ENCODE results near the gene WDFY3.

Gene WDFY3

GRCh38 chr4:84892950-84893349 lies 73.5 kb downstream of the WDFY3 start:
- Histone ChIP-seq H2AFZ (ENCODE audit: low read depth, low read length) (no peak overlapping the region), H3K27me3 (ENCODE audit: insufficient read depth, low read length) (no peaks in the 10 kb centered on the region), H3K4me3 (ENCODE audit: low read length) (no peak overlapping the region), H3K4me1 (ENCODE audit: insufficient read depth, low read length) (no peaks in the 10 kb centered on the region), H3K36me3 (ENCODE audit: insufficient read depth, low read length) (peaks cover 16% of the 10 kb centered on the region), H3K9me3 (ENCODE audit: low read length) (no peaks in the 10 kb centered on the region)

- Histone ChIP-seq H3K4me1 (ENCODE audit: insufficient read depth, low read length) (no peaks in the 10 kb centered on the region), H2AFZ (ENCODE audit: low read depth, low read length) (no peak overlapping the region), H3K4me3 (ENCODE audit: low read length) (no peak overlapping the region), H3K36me3 (ENCODE audit: insufficient read depth, low read length) (peaks cover 14% of the 10 kb centered on the region), H3K9me3 (ENCODE audit: low read length) (no peaks in the 10 kb centered on the region), H3K27me3 (ENCODE audit: insufficient read depth, low read length) (no peaks in the 10 kb centered on the region)
Observed at GRCh38 chr4:84887824-84888223, 78.7 kb downstream of the WDFY3 start.

DNA sequence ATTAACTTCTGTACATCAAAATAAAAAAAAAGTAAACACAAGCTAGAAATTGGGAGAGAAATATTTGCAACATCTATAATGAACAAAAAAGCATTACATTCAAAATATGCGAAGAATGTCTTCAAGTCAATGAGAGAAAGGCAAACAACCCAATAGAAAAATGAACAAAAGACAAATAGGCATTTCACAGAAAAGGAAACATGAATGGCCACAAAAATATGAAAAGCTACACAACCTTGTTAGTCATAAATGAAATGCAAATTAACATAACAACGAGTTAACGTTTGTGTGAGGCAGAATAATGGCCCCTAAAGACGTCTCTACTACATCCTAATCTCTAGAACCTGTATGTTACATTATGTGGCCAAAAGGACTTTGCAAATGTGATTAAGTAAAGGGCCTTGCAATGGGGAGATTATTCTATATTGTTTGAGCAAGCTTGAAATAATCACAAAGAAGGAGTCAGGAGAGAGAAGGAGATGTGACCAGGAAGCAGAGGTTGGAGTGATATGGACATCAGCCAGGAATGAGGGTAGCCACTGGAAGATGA lies 86.8 kb downstream of the WDFY3 start:
- H3K36me3 ChIP-seq (ENCODE audit: insufficient read depth, low read length) = peaks cover 7% of the 10 kb centered on the region
- no peak overlapping the region for H2AFZ ChIP-seq (ENCODE audit: low read depth, low read length)
- peaks cover 7% of the 10 kb centered on the region for H3K9me3 ChIP-seq (ENCODE audit: low read length)
- peaks cover 9% of the 10 kb centered on the region for H3K4me1 ChIP-seq (ENCODE audit: insufficient read depth, low read length)
- no peaks in the 10 kb centered on the region for H3K27me3 ChIP-seq (ENCODE audit: insufficient read depth, low read length)
- H3K4me3 ChIP-seq (ENCODE audit: low read length) = no peak overlapping the region

DNA sequence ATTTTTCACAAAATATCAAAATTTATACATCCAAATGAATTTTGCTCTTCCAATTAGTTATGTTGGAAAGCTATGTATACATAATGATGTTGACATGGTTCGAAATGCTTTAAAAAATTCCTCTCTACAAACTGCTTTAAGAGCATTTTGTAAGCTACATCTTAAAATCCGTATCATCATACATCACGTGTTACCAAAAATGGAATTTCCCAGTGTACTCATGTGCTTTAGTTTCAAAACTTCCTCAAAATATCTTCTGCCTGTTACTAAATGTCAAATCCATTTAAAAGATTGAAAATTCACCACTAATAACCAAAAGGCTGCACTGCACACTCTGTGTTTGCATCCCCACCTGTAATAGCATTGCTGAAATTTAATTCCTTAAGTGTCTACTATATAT lies 87.9 kb downstream of the WDFY3 start:
- Histone ChIP-seq H3K4me1 (ENCODE audit: insufficient read depth, low read length) (peaks cover 9% of the 10 kb centered on the region), H3K9me3 (ENCODE audit: low read length) (peaks cover 7% of the 10 kb centered on the region), H2AFZ (ENCODE audit: low read depth, low read length) (no peak overlapping the region), H3K4me3 (ENCODE audit: low read length) (no peak overlapping the region), H3K27me3 (ENCODE audit: insufficient read depth, low read length) (no peaks in the 10 kb centered on the region), H3K36me3 (ENCODE audit: insufficient read depth, low read length) (peaks cover 10% of the 10 kb centered on the region)

GRCh38 chr4:84878090-84878489 lies 88.4 kb downstream of the WDFY3 start:
- peaks cover 9% of the 10 kb centered on the region for H3K4me1 ChIP-seq (ENCODE audit: insufficient read depth, low read length)
- no peak overlapping the region for H3K4me3 ChIP-seq (ENCODE audit: low read length)
- peaks cover 7% of the 10 kb centered on the region for H3K9me3 ChIP-seq (ENCODE audit: low read length)

DNA sequence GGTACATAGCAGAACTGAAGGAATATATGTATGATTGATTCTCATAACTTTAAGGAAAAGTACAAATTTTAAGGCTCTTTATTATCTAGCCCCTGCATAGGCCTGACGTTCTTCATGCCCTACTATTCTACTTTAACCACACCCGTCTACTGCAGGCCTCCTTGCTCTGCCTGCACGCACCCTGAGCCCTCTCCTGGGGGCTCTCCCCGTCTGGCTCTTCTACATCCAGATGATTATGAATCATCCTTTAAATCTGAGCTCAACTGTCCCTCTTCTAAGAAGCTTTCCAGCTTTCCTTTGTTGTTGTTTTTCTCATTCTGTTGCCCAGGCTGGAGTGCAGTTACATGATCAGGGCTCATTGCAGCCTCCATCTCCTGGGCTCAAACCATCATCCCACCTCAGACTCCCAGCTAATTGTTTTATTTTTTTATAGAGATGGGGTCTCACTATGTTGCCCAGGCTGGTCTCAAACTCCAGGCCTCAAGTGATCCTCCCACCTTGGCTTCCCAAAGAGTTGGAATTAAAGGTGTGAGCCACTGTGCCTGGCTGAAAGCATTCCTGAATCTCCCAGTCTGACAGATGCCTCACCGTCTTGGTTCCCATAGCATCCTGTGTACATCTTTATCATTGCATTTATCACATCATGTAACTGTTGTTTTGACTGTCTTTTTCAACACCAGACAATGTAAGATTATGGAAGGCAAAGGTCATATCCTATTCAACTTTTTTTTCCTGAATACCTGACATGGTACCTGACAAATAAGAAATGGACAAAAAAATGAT lies 89.2 kb downstream of the WDFY3 start:
- Histone ChIP-seq H3K4me3 (ENCODE audit: low read length) (no peak overlapping the region), H3K27me3 (ENCODE audit: insufficient read depth, low read length) (no peaks in the 10 kb centered on the region), H3K36me3 (ENCODE audit: insufficient read depth, low read length) (peaks cover 11% of the 10 kb centered on the region), H3K9me3 (ENCODE audit: low read length) (peaks cover 5% of the 10 kb centered on the region), H3K4me1 (ENCODE audit: insufficient read depth, low read length) (peaks cover 9% of the 10 kb centered on the region), H2AFZ (ENCODE audit: low read depth, low read length) (no peak overlapping the region)

More at GRCh38 chr4:84878090-84878489, 88.4 kb downstream of the WDFY3 start:
- Histone ChIP-seq H3K27me3 (ENCODE audit: insufficient read depth, low read length) (no peaks in the 10 kb centered on the region), H2AFZ (ENCODE audit: low read depth, low read length) (no peak overlapping the region), H3K36me3 (ENCODE audit: insufficient read depth, low read length) (peaks cover 11% of the 10 kb centered on the region)

- Histone ChIP-seq H3K36me3 (ENCODE audit: insufficient read depth, low read length) (peaks cover 11% of the 10 kb centered on the region), H3K9me3 (ENCODE audit: low read length) (no peaks in the 10 kb centered on the region), H3K4me3 (ENCODE audit: low read length) (no peak overlapping the region), H3K27me3 (ENCODE audit: insufficient read depth, low read length) (no peaks in the 10 kb centered on the region), H2AFZ (ENCODE audit: low read depth, low read length) (no peak overlapping the region), H3K4me1 (ENCODE audit: insufficient read depth, low read length) (peaks cover 11% of the 10 kb centered on the region)
Observed at GRCh38 chr4:84875636-84876371, 90.7 kb downstream of the WDFY3 start.

- Histone ChIP-seq H3K9me3 (ENCODE audit: low read length) (no peaks in the 10 kb centered on the region), H3K4me3 (ENCODE audit: low read length) (no peak overlapping the region), H3K27me3 (ENCODE audit: insufficient read depth, low read length) (no peaks in the 10 kb centered on the region), H3K4me1 (ENCODE audit: insufficient read depth, low read length) (peaks cover 12% of the 10 kb centered on the region), H2AFZ (ENCODE audit: low read depth, low read length) (no peak overlapping the region), H3K36me3 (ENCODE audit: insufficient read depth, low read length) (peaks cover 11% of the 10 kb centered on the region)
Observed at GRCh38 chr4:84874619-84875018, 91.9 kb downstream of the WDFY3 start.

- H2AFZ ChIP-seq (ENCODE audit: low read depth, low read length) = no peak overlapping the region
- H3K36me3 ChIP-seq (ENCODE audit: insufficient read depth, low read length) = peaks cover 4% of the 10 kb centered on the region
- no peaks in the 10 kb centered on the region for H3K9me3 ChIP-seq (ENCODE audit: low read length)
- no peak overlapping the region for H3K4me3 ChIP-seq (ENCODE audit: low read length)
- peaks cover 10% of the 10 kb centered on the region for H3K4me1 ChIP-seq (ENCODE audit: insufficient read depth, low read length)
- no peaks in the 10 kb centered on the region for H3K27me3 ChIP-seq (ENCODE audit: insufficient read depth, low read length)
Observed at GRCh38 chr4:84870398-84871163, 95.9 kb downstream of the WDFY3 start.

- H3K9me3 ChIP-seq (ENCODE audit: low read length) = no peaks in the 10 kb centered on the region
- H3K4me3 ChIP-seq (ENCODE audit: low read length) = no peak overlapping the region
- no peaks in the 10 kb centered on the region for H3K27me3 ChIP-seq (ENCODE audit: insufficient read depth, low read length)
- no peak overlapping the region for H2AFZ ChIP-seq (ENCODE audit: low read depth, low read length)
- peaks cover 10% of the 10 kb centered on the region for H3K4me1 ChIP-seq (ENCODE audit: insufficient read depth, low read length)
- H3K36me3 ChIP-seq (ENCODE audit: insufficient read depth, low read length) = no peaks in the 10 kb centered on the region
Observed at GRCh38 chr4:84866295-84866694, 100.2 kb downstream of the WDFY3 start.

- H3K27me3 ChIP-seq (ENCODE audit: insufficient read depth, low read length) = no peaks in the 10 kb centered on the region
- no peak overlapping the region for H3K4me3 ChIP-seq (ENCODE audit: low read length)
- no peaks in the 10 kb centered on the region for H3K36me3 ChIP-seq (ENCODE audit: insufficient read depth, low read length)
- no peaks in the 10 kb centered on the region for H3K9me3 ChIP-seq (ENCODE audit: low read length)
- peaks cover 6% of the 10 kb centered on the region for H3K4me1 ChIP-seq (ENCODE audit: insufficient read depth, low read length)
- no peak overlapping the region for H2AFZ ChIP-seq (ENCODE audit: low read depth, low read length)
Observed at GRCh38 chr4:84865600-84865999, 100.9 kb downstream of the WDFY3 start.

GRCh38 chr4:84862064-84862463 lies 104.4 kb downstream of the WDFY3 start:
- Histone ChIP-seq H3K36me3 (ENCODE audit: insufficient read depth, low read length) (peaks cover 12% of the 10 kb centered on the region), H3K4me3 (ENCODE audit: low read length) (no peak overlapping the region), H3K9me3 (ENCODE audit: low read length) (no peaks in the 10 kb centered on the region), H3K27me3 (ENCODE audit: insufficient read depth, low read length) (no peaks in the 10 kb centered on the region), H2AFZ (ENCODE audit: low read depth, low read length) (no peak overlapping the region), H3K4me1 (ENCODE audit: insufficient read depth, low read length) (no peaks in the 10 kb centered on the region)

GRCh38 chr4:84857296-84857695 lies 109.2 kb downstream of the WDFY3 start:
- no peak overlapping the region for H2AFZ ChIP-seq (ENCODE audit: low read depth, low read length)
- H3K9me3 ChIP-seq (ENCODE audit: low read length) = no peaks in the 10 kb centered on the region

More at GRCh38 chr4:84857296-84857695, 109.2 kb downstream of the WDFY3 start:
- Histone ChIP-seq H3K36me3 (ENCODE audit: insufficient read depth, low read length) (peaks cover 16% of the 10 kb centered on the region), H3K4me3 (ENCODE audit: low read length) (no peak overlapping the region), H3K27me3 (ENCODE audit: insufficient read depth, low read length) (no peaks in the 10 kb centered on the region), H3K4me1 (ENCODE audit: insufficient read depth, low read length) (peaks cover 7% of the 10 kb centered on the region)

Data from neuron (in vitro differentiated cells).